Measurements from ENCODE around the gene TMEM14C. TPM values are rescaled to one million over a fixed set of nuclear protein-coding genes. Genes with fewer than 3 reads are reported as not detected.
A peak's percentile ranks its signal among the peaks of the same experiment; 100 is the strongest.
"Not testable (repeated sequence)": the region's sequence is repeated elsewhere in the genome, so short reads cannot be mapped to it uniquely, and the experiment has no call there.

The TMEM14C gene
- total and polyA plus RNA-seq, 5 experiments from 2014 or later: 33.7 to 205 (median 95.9) TPM

DNA sequence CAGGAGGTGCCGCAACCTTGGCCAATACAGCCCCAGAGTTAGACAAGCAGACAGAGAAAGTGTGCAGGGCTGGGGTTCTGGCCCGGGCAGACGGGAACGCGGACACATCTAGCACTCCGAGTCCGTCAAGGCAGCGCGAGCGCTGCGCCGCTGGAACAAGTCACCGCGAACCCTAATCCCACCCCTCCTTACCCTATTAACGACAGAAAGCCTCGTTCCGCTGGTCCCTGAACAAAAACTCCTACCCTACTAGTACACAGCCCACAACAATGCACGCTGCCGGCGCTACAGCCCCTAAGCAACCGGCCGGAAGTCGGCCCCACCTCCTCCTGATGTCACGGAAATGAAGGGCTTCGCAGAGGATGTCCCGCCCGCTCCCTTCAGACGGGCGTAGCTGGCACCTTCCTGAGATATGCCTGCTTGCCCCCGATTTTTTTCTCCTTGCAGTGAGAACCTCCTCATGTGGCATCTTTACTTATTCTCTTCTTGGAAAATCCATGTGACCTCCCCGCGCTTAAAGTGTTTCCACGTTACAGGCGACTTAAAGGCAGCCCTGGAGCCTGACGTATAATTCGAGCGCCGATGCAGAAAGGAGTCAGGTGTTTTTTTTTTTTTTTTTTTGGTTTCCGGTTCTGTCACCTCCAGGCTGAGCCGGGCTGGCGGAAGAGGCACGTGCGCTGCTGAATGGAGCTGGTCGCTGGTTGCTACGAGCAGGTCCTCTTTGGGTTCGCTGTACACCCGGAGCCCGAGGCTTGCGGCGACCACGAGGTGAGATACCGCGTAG, 28.4 kb upstream of the TMEM14C start, which contains the start of the genes C6orf52 and PAK1IP1:
C6orf52 (minus strand) TSS at position 315 of the 784 bp plus-strand sequence. CDS start 7,066 bp downstream, outside the sequence.
PAK1IP1 (plus strand) TSS at position 671 of the 784 bp plus-strand sequence; CDS start at position 685, 14 bp downstream.
- DNase-seq (peak; percentile 80 to 99 (median 94)), ATAC-seq (peak; percentile 92 to 93)
- Mint-ChIP-seq H3K27me3 (peaks cover 0 to 6% (median 0%) of the 10 kb centered on the region in 5 donors), H3K4me3 (peak within 1 kb of the TSS; percentile 93 to 100 (median 98)), H3K4me1 (peaks cover 14 to 50% (median 47%) of the 10 kb centered on the region in 4 donors), H3K36me3 (peaks cover 0 to 21% (median 7%) of the 10 kb centered on the region in 3 donors), H3K9me3 (peaks cover 0 to 12% (median 0%) of the 10 kb centered on the region in 9 donors), H3K27ac (peak within 1 kb of the TSS; percentile 100)
- POLR2A ChIA-PET: interaction anchor here (0.7 to 3.4 kb wide), 13 partner anchors 11 to 399 kb away, joined by 3 to 77 read pairs (median 6); partner anchors contain the start of genes SMIM13, TMEM14B and TMEM14C

DNA sequence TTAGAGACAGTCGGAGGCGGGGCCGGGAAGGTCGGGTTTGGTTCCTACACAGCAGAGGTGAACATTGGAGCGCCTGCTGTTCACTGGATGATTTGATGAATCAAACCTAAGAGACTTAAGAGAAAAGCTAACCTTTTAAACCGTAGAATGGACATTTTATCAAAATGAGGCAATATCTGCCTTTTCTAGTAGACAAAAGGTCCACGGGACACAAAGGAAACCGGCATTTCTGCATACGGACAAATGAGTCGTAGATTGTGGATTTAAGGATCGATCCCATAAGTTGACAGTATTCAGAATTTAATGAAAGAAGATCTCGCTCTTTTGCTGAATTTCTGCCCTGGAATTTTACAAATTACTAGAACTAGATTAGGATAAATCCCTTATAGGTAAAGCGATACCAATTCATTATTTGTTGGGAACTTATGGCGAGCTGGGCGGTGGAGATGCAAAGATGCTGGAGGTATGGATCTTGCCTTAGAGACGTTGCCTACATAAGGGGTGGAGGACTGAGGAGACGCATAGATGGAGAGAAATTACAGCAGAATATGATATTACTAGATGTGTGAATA, 27.7 kb upstream of the TMEM14C start:
- peaks cover 14 to 52% (median 48%) of the 10 kb centered on the region in 4 donors for H3K4me1 Mint-ChIP-seq

DNA sequence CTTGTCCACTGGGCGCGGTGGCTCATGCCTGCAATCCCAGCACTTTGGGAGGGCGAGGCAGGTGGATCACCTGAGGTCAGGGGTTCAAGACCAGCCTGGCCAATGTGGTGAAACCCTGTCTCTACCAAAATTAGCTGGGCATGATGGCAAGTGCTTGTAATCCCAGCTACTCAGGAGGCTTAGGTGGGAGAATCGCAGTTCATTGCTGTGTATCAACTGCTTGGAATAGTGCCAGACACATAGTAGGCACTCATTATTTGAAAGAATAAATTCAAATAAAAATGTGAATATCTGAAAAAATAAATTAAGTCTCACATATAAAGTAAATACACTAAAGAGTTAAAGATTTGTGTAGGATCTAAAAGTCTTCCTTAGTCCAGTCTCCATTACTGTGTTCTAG, 26.2 kb upstream of the TMEM14C start:
- POLR2A ChIA-PET: interaction anchor here (1.3 to 3.4 kb wide), 2 partner anchors 24 to 51 kb away, joined by 3 to 77 read pairs; partner anchors contain the start of genes TMEM14B and TMEM14C

More for the DNA sequence above, 27.7 kb upstream of the TMEM14C start:
- Mint-ChIP-seq H3K9me3 (peaks cover 0 to 12% (median 0%) of the 10 kb centered on the region in 9 donors), H3K4me3 (peak overlapping the region; percentile 93 to 100 (median 98)), H3K27me3 (peaks cover 0 to 6% (median 0%) of the 10 kb centered on the region in 5 donors), H3K27ac (peak overlapping the region; percentile 100), H3K36me3 (peaks cover 0 to 24% (median 8%) of the 10 kb centered on the region in 3 donors)
- DNase-seq (no peak), ATAC-seq (no peak)
- POLR2A ChIA-PET: interaction anchor here (0.7 to 3.4 kb wide), 12 partner anchors 11 to 398 kb away, joined by 3 to 77 read pairs (median 6); partner anchors contain the start of genes SMIM13, TMEM14B and TMEM14C

DNA sequence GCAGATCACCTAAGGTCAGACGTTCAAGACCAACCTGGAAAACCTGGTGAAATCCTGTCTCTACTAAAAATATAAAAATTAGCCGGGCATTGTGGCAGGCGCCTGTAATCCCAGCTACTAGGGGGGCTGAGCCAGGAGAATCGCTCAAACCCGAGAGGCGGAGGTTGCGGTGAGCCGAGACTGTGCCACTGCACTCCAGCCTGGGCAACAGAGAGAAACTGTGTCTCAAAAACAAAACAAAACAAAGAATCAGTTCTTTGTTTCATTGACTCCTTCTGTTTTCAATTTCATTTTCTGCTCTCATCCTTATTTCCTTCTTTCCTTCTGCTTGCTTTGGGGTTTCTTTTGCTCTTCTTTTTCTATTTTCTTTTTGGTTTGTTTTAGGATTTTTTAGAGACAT, 8.9 kb upstream of the TMEM14C start:
- DNase-seq (no peak), ATAC-seq (no peak)
- Mint-ChIP-seq H3K27me3 (no peaks in the 10 kb centered on the region), H3K36me3 (peaks cover 9 to 16% (median 9%) of the 10 kb centered on the region in 3 donors), H3K27ac (peak overlapping the region in 4 of 10 donors; percentile 13 to 84 (median 64)), H3K9me3 (peaks cover 0 to 4% (median 0%) of the 10 kb centered on the region in 9 donors), H3K4me1 (peaks cover 0 to 5% (median 3%) of the 10 kb centered on the region in 4 donors), H3K4me3 (no peak overlapping the region)
- POLR2A ChIA-PET: no interaction called here

More for the DNA sequence above, 26.2 kb upstream of the TMEM14C start:
- Mint-ChIP-seq H3K27ac (peak overlapping the region in 7 of 10 donors; percentile 34 to 90 (median 55)), H3K9me3 (peaks cover 0 to 12% (median 0%) of the 10 kb centered on the region in 9 donors), H3K27me3 (peaks cover 0 to 6% (median 0%) of the 10 kb centered on the region in 5 donors), H3K4me3 (peak overlapping the region in 8 of 10 donors; percentile 23 to 100 (median 56)), H3K4me1 (peaks cover 16 to 65% (median 56%) of the 10 kb centered on the region in 4 donors), H3K36me3 (peaks cover 0 to 39% (median 13%) of the 10 kb centered on the region in 3 donors)
- ATAC-seq (no peak), DNase-seq (no peak)

DNA sequence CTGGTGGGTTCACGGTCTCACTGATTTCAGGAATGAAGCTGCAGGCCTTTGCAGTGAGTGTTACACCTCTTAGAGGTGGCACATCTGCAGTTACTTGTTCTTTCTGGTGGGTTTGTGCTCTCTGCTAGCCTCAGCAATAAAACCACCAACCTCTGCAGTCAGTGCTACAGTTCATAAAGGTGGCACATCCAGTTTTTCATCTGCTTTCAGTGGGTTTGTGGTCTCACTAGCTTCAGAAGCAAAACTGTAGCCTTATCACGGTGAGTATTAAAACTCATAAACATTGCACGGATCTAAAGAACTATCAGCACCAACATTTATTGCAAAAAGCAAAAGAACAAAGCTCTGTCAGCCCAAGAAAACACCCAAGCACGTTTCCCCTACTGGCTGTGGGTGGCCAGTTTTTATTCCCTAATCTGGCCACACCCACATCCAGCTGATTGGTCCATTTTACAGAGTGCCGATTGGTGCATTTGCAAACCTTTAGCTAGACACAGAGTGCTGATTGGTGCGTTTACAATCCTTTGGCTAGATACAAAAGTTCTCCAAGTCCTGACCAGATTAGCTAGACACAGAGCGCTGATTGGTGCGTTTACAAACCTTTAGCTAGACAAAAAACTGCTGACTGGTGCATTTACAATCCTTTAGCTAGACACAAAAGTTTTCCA, 3.4 kb upstream of the TMEM14C start:
- Mint-ChIP-seq H3K9me3 (peaks cover 0 to 7% (median 0%) of the 10 kb centered on the region in 9 donors), H3K27ac (peak overlapping the region; percentile 81 to 97 (median 94)), H3K27me3 (no peaks in the 10 kb centered on the region), H3K4me1 (peaks cover 20 to 51% (median 48%) of the 10 kb centered on the region in 4 donors), H3K36me3 (peaks cover 0 to 10% (median 6%) of the 10 kb centered on the region in 3 donors), H3K4me3 (peak overlapping the region; percentile 78 to 99 (median 90))
- POLR2A ChIA-PET: interaction anchor here (0.9 to 6.4 kb wide), 7 partner anchors 9 to 376 kb away, joined by 3 to 77 read pairs (median 6); partner anchors contain the start of genes C6orf52, PAK1IP1 and TMEM14B
- ATAC-seq (peak; percentile 5 to 49), DNase-seq (peak in 9 of 10 donors; percentile 25 to 83 (median 66))

DNA sequence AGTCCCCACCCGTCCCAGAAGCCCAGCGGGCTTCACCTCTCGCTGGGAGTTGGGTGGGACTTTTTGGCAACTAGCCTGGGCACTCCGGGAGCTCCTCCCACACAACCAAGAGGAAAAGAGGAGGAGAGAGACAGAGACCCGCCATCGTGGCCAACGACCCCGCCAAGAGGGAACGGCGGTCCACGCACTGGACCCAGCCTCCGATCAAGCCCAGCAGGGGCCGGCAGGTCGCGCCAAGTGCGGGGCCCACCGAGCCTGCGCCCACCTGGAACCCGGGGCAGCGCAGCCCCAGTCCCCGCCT, 3.0 kb upstream of the TMEM14C start:
- Mint-ChIP-seq H3K9me3 (peaks cover 0 to 7% (median 0%) of the 10 kb centered on the region in 9 donors), H3K27me3 (no peaks in the 10 kb centered on the region), H3K4me3 (peak overlapping the region; percentile 78 to 99 (median 90)), H3K36me3 (peaks cover 0 to 10% (median 6%) of the 10 kb centered on the region in 3 donors), H3K4me1 (peaks cover 20 to 56% (median 52%) of the 10 kb centered on the region in 4 donors), H3K27ac (peak overlapping the region; percentile 81 to 97 (median 94))
- POLR2A ChIA-PET: interaction anchor here (0.8 to 6.4 kb wide), 10 partner anchors 9 to 376 kb away, joined by 3 to 77 read pairs (median 4); partner anchors contain the start of genes C6orf52, PAK1IP1 and TMEM14B
- DNase-seq: no peak
- ATAC-seq: no peak

DNA sequence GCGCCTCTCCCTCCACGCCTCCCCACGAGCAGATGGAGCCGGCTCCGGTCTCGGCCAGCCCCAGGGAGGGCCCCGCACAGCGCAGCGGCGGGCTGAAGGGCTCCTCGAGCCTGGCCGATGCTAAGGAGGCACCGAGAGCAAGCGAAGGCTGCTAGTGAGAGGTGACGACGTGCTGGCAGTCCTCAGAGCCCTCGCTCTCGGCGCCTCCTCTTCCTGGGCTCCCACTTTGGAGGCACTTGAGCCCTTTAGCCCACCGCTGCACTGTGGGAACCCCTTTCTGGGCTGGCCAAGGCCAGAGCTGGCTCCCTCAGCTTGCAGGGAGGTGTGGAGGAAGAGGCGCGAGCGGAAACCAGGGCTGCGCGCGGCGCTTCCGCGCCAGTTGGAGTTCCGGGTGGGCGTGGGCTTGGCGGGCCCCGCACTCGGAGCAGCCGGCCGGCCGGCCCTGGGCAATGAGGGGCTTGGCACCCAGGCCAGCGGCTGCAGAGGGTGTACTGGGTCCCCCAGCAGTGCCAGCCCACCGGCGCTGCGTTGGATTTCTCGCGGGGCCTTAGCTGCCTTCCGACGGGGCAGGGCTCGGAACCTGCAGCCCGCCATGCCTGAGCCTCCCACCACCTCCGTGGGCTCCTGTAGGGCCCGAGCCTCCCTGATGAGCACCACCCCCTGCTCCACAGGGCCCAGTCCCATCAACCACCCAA, 2.5 kb upstream of the TMEM14C start:
- no peaks in the 10 kb centered on the region for H3K27me3 Mint-ChIP-seq
- peaks cover 20 to 61% (median 57%) of the 10 kb centered on the region in 4 donors for H3K4me1 Mint-ChIP-seq
- ATAC-seq (peak; percentile 61 to 69), DNase-seq (peak; percentile 34 to 79 (median 58))
- POLR2A ChIA-PET: interaction anchor here (0.7 to 6.4 kb wide), 11 partner anchors 8 to 375 kb away, joined by 3 to 77 read pairs (median 4); partner anchors contain the start of genes C6orf52, PAK1IP1 and TMEM14B
- peak overlapping the region; percentile 80 to 99 (median 96) for H3K4me3 Mint-ChIP-seq
- H3K9me3 Mint-ChIP-seq: peaks cover 0 to 7% (median 0%) of the 10 kb centered on the region in 9 donors
- H3K27ac Mint-ChIP-seq: peak overlapping the region; percentile 83 to 97 (median 94)
- H3K36me3 Mint-ChIP-seq: peaks cover 0 to 10% (median 6%) of the 10 kb centered on the region in 3 donors

DNA sequence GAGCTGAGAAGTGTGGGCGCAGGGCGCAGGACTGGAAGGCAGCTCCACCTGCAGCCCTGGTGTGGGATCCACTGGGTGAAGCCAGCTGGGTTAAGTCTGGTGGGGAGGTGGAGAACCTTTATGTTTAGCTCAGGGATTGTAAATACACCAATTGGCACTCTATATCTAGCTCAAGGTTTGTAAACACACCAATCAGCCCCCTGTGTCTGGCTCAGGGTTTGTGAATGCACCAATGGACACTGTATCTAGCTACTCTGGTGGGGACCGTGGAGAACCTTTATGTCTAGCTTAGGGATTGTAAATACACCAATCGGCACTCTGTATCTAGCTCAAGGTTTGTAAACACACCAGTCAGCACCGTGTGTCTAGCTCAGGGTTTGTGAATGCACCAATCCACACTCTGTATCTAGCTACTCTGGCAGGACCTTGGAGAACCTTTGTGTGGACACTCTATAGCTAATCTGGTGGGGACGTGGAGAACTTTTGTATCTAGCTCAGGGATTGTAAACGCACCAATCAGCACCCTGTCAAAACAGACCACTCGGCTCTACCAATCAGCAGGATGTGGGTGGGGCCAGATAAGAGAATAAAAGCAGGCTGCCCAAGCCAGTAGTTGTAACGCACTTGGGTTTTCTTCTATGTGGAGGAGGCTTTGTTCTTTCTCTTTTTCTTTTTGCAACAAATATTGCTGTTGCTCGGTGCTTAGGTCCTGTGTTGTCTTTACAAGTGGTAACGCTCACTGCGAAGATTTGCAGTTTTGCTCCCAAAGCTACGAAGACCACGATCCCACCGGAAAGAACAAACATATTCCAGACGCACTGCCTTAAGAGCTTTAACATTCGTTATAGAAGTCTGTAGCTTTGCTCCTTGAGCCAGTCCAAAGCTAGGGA, 1.7 kb upstream of the TMEM14C start:
- peak overlapping the region; percentile 83 to 97 (median 94) for H3K27ac Mint-ChIP-seq
- H3K4me3 Mint-ChIP-seq: peak overlapping the region; percentile 90 to 99 (median 96)
- POLR2A ChIA-PET: interaction anchor here (0.5 to 6.4 kb wide), 10 partner anchors 10 to 45 kb away, joined by 3 to 77 read pairs (median 4); partner anchors contain the start of genes C6orf52, PAK1IP1 and TMEM14B
- H3K9me3 Mint-ChIP-seq, H3K27me3 Mint-ChIP-seq, ATAC-seq: not testable (repeated sequence)
- peak in 2 of 10 donors; percentile 13 to 22 for DNase-seq
- H3K36me3 Mint-ChIP-seq: peaks cover 2 to 11% (median 10%) of the 10 kb centered on the region in 3 donors
- H3K4me1 Mint-ChIP-seq: peaks cover 24 to 66% (median 62%) of the 10 kb centered on the region in 4 donors

DNA sequence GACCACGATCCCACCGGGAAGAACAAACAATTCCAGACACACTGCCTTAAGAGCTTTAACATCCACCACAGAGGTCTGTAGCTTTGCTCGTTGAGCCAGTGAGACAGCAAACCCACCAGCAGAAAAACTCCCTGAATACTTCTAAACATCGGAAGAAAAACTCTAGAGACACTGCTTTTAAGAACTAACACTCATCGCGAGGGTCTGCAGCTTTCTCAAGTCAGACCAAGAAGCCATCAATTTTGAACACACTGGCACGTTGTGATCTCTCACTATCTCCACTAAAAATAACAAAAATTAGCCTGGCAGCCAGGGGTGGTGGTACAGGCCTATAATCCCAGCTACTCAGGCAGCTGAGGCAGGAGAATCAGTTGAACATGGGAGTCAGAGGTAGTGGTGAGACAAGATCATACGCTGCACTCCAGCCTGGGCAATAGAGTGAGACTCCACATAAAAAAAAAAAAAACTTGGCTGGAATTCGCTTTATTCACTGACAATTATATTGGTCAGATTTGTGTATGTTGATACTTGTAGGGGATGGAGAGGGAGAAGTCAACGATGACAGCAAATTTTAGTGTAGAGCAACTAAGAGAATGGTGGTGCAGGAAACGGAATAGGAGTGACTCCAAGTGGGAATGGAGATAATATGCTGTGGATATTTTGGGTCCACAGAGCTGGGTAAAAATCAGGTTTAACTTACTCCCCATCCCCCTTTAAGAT, 860 bp upstream of the TMEM14C start:
- peak overlapping the region; percentile 90 to 99 (median 96) for H3K4me3 Mint-ChIP-seq
- no peaks in the 10 kb centered on the region for H3K27me3 Mint-ChIP-seq
- H3K27ac Mint-ChIP-seq: peak overlapping the region; percentile 83 to 97 (median 94)
- DNase-seq: peak in 1 of 10 donors; percentile 5
- H3K9me3 Mint-ChIP-seq: peaks cover 0 to 7% (median 0%) of the 10 kb centered on the region in 9 donors
- H3K36me3 Mint-ChIP-seq: peaks cover 9 to 11% (median 10%) of the 10 kb centered on the region in 3 donors
- peaks cover 24 to 72% (median 64%) of the 10 kb centered on the region in 4 donors for H3K4me1 Mint-ChIP-seq
- ATAC-seq: no peak
- POLR2A ChIA-PET: interaction anchor here (0.5 to 6.4 kb wide), 6 partner anchors 20 to 193 kb away, joined by 3 to 77 read pairs (median 6); partner anchors contain the start of genes C6orf52, PAK1IP1 and TMEM14B

DNA sequence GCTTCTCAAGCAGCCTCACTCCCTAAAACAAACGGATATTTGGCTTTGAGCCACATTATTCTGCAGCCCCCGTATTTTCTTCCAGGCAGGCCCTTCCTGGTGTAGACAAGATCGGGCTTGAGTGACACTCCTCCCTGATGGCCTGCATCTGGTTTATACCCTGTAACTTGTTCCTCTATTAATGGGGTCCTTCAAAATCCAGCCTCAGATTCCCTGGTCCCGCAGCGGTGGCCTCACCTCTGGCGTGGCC, 375 bp upstream of the TMEM14C start:
- Mint-ChIP-seq H3K4me1 (peaks cover 24 to 75% (median 66%) of the 10 kb centered on the region in 4 donors), H3K27ac (peak overlapping the region; percentile 83 to 97 (median 94)), H3K9me3 (peaks cover 0 to 7% (median 0%) of the 10 kb centered on the region in 9 donors), H3K27me3 (no peaks in the 10 kb centered on the region), H3K36me3 (peaks cover 10 to 13% (median 11%) of the 10 kb centered on the region in 3 donors), H3K4me3 (peak overlapping the region; percentile 90 to 99 (median 96))
- ATAC-seq (no peak), DNase-seq (no peak)
- POLR2A ChIA-PET: interaction anchor here (0.6 to 6.4 kb wide), 5 partner anchors 19 to 194 kb away, joined by 3 to 77 read pairs (median 7); partner anchors contain the start of genes C6orf52, PAK1IP1 and TMEM14B

Measured in naive thymus-derived CD8-positive, alpha-beta T cell (primary cell).